Osteoblast (primary cell): ENCODE data around the gene TRIM47. TPM values are rescaled to one million over a fixed set of nuclear protein-coding genes. Genes with fewer than 3 reads are reported as not detected.

Source experiments
- DNase-seq: peaks from one replicate; pipeline ENCODE4 v3.0.0; 2011; ENCODE audit warnings: low spot score, mixed read lengths; ENCODE audit not compliant: insufficient read length; ENCODE audit errors: missing footprints
- H2AFZ ChIP-seq: 2 replicates; pipeline ENCODE4 v1.6.0; 2011; ENCODE audit warnings: mild to moderate bottlenecking, low read length
- H3K27ac ChIP-seq: 2 replicates; pipeline ENCODE4 v1.5.1; 2011; ENCODE audit warnings: mild to moderate bottlenecking, low read depth, low read length, moderate library complexity
- H3K27me3 ChIP-seq: 2 replicates; pipeline ENCODE4 v1.6.0; 2012; ENCODE audit warnings: mild to moderate bottlenecking, control low read depth, inconsistent platforms, low read length, moderate library complexity; ENCODE audit not compliant: insufficient read depth
- H3K36me3 ChIP-seq: 2 replicates; pipeline ENCODE4 v1.5.1; 2011; ENCODE audit warnings: mild to moderate bottlenecking, low read length, control low read depth, moderate library complexity; ENCODE audit not compliant: insufficient read depth
- H3K4me1 ChIP-seq: 2 replicates; pipeline ENCODE4 v1.5.1; 2011; ENCODE audit warnings: mild to moderate bottlenecking, low read length, control low read depth, moderate library complexity; ENCODE audit not compliant: insufficient read depth
- H3K4me2 ChIP-seq: 2 replicates; pipeline ENCODE4 v1.6.0; 2011; ENCODE audit warnings: mild to moderate bottlenecking, low read length; ENCODE audit not compliant: insufficient read depth
- H3K4me3 ChIP-seq: fragments of 200-600 bp; sonication (generic); 3 replicates; pipeline ENCODE4 v1.5.1; 2012; ENCODE audit warnings: mild to moderate bottlenecking, low read length, inconsistent platforms; ENCODE audit not compliant: insufficient read depth
- H3K79me2 ChIP-seq: 2 replicates; pipeline ENCODE4 v1.6.0; 2012; ENCODE audit warnings: mild to moderate bottlenecking, low read length, control low read depth, inconsistent platforms; ENCODE audit not compliant: insufficient read depth
- H3K9me3 ChIP-seq: 2 replicates; pipeline ENCODE4 v1.5.1; 2011; ENCODE audit warnings: low read depth, low read length, control low read depth
- H4K20me1 ChIP-seq: 2 replicates; pipeline ENCODE4 v1.6.0; 2012; ENCODE audit warnings: mild to moderate bottlenecking, low read length, control low read depth; ENCODE audit not compliant: insufficient read depth
- CTCF ChIP-seq: IDR thresholded peaks from 2 replicates; pipeline ENCODE4 v1.5.1; 2011; ENCODE audit warnings: mild to moderate bottlenecking, low read depth, low read length, moderate library complexity; ENCODE audit errors: extremely low read depth
- total RNA-seq: library from RNA; depleted of rRNA; stranded (reverse); fragments of >200 nt; gene quantifications from 2 replicates; pipeline ENCODE4 v1.2.3, GENCODE V29; 2012

TRIM47 gene
- total RNA-seq, 1 donor = 21.7 TPM

- Histone ChIP-seq H3K9me3 (no peaks in the 10 kb centered on the region), H3K36me3 (peaks cover 4% of the 10 kb centered on the region), H3K79me2 (no peaks in the 10 kb centered on the region), H3K4me2 (no peak overlapping the region), H3K27me3 (no peaks in the 10 kb centered on the region), H3K27ac (no peak overlapping the region), H4K20me1 (no peaks in the 10 kb centered on the region), H3K4me3 (no peak overlapping the region), H2AFZ (no peak overlapping the region), H3K4me1 (no peaks in the 10 kb centered on the region)
- DNase-seq = peak; percentile 47
- TF ChIP-seq CTCF = no peak
These were observed 38.9 kb upstream of the TRIM47 start for GRCh38 chr17:75917141-75917916.

GRCh38 chr17:75915268-75915667, 36.9 kb upstream of the TRIM47 start:
- no peaks in the 10 kb centered on the region for H3K4me1 ChIP-seq
- H4K20me1 ChIP-seq = no peaks in the 10 kb centered on the region
- no peaks in the 10 kb centered on the region for H3K9me3 ChIP-seq
- no peaks in the 10 kb centered on the region for H3K27me3 ChIP-seq
- peaks cover 8% of the 10 kb centered on the region for H3K36me3 ChIP-seq
- H3K4me2 ChIP-seq = no peak overlapping the region
- peak; percentile 52 for DNase-seq
- no peak overlapping the region for H3K27ac ChIP-seq
- no peaks in the 10 kb centered on the region for H3K79me2 ChIP-seq
- no peak overlapping the region for H3K4me3 ChIP-seq
- TF ChIP-seq CTCF = no peak
- H2AFZ ChIP-seq = no peak overlapping the region

GRCh38 chr17:75914643-75915267, 36.4 kb upstream of the TRIM47 start:
- TF ChIP-seq CTCF = no peak
- H2AFZ ChIP-seq = no peak overlapping the region
- H3K36me3 ChIP-seq = peaks cover 8% of the 10 kb centered on the region
- H3K79me2 ChIP-seq = no peaks in the 10 kb centered on the region
- no peaks in the 10 kb centered on the region for H3K27me3 ChIP-seq
- peak; percentile 57 for DNase-seq
- no peaks in the 10 kb centered on the region for H4K20me1 ChIP-seq
- no peaks in the 10 kb centered on the region for H3K9me3 ChIP-seq
- H3K4me3 ChIP-seq = no peak overlapping the region
- no peak overlapping the region for H3K27ac ChIP-seq
- no peak overlapping the region for H3K4me2 ChIP-seq
- H3K4me1 ChIP-seq = peaks cover 2% of the 10 kb centered on the region

GRCh38 chr17:75913537-75914210, 35.3 kb upstream of the TRIM47 start:
- no peaks in the 10 kb centered on the region for H3K9me3 ChIP-seq
- H3K27me3 ChIP-seq = no peaks in the 10 kb centered on the region
- H3K4me2 ChIP-seq = no peak overlapping the region
- H2AFZ ChIP-seq = no peak overlapping the region
- no peak overlapping the region for H3K27ac ChIP-seq
- H3K36me3 ChIP-seq = peaks cover 8% of the 10 kb centered on the region
- no peaks in the 10 kb centered on the region for H4K20me1 ChIP-seq
- TF ChIP-seq CTCF = no peak
- peaks cover 2% of the 10 kb centered on the region for H3K4me1 ChIP-seq
- H3K79me2 ChIP-seq = no peaks in the 10 kb centered on the region
- no peak overlapping the region for H3K4me3 ChIP-seq
- peak; percentile 71 for DNase-seq
